ENCODE data around the gene RFTN1.

RFTN1 gene

DNA sequence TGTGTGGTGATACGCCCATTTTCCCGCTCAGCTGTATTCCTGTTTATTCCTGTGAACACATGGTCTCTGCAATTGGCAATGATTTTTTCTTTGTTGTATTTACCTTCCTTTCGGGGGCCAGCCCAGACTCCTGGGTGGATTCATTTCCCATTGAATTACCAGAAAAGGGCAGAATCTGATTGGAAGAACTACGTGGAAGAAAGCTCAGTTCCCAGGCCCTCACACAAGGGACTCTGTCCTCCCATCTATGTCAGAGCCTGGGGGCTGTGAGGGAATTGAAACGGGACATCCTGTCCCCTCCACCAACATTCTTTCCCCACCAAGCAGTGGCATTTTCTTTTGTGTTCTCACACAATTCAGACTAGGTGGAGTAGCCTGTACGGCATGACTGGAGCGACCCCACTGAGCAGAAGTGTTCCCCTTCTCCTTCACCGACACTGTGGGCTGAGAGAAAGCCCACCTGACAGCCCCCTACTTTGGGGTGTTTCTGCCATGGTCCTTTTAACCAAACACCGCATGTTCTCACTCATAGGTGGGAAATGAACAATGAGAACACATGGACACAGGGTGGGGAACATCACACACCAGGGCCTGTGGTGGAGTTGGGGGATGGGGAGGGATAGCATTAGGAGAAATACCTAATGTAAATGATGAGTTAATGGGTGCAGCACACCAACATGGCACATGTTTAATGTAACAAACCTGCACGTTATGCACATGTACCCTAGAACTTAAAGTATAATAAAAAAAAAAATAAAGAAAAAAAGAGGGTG lies 32.1 kb upstream of the RFTN1 start:
- H3K4me1 ChIP-seq (ENCODE audit: control insufficient read depth, insufficient read depth, low read length) = peaks cover 2% of the 10 kb centered on the region
- no peaks in the 10 kb centered on the region for H3K27me3 ChIP-seq (ENCODE audit: control insufficient read depth, insufficient read depth, low read length)
- H3K9ac ChIP-seq (ENCODE audit: low read length) = no peak overlapping the region
- H3K4me3 ChIP-seq (ENCODE audit: low read length) = no peak overlapping the region
- no peak overlapping the region for H3K27ac ChIP-seq (ENCODE audit: low read depth, low read length)
- no peaks in the 10 kb centered on the region for H3K36me3 ChIP-seq (ENCODE audit: control insufficient read depth, insufficient read depth, low read length)

DNA sequence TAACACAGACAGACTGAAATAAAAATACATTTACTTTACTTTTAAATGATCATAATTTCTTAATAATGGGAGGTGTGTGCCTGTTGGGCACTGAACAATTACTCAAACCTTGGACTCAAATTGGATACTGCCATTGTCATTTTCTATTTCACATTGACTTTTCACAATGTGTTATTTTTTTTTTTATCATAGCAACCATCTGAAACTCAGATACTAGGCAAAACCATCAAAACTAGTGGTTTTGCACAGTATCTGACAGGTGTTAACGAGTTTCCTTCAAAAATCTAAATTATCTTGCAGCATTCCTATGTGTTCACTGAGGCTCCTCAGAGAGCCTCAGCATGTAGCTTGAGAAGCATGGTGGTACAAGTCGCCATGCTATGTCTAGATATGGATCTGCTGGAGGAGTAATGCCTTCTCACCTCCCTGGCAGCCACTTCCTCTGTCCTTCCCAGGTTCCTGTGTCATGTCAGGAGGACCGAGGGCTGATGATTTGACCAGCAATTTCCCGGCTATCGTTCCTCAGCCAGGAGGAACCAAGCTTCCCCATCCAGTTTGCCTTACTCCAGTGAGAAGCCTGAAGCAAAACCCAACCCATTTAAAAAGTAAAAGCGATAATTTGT lies 29.9 kb upstream of the RFTN1 start:
- H3K27me3 ChIP-seq (ENCODE audit: control insufficient read depth, insufficient read depth, low read length) = no peaks in the 10 kb centered on the region
- no peak overlapping the region for H3K27ac ChIP-seq (ENCODE audit: low read depth, low read length)

GRCh38 chr3:16538507-16538906 lies 25.0 kb upstream of the RFTN1 start:
- Histone ChIP-seq H3K36me3 (ENCODE audit: control insufficient read depth, insufficient read depth, low read length) (no peaks in the 10 kb centered on the region), H3K27ac (ENCODE audit: low read depth, low read length) (no peak overlapping the region), H3K27me3 (ENCODE audit: control insufficient read depth, insufficient read depth, low read length) (no peaks in the 10 kb centered on the region), H3K9ac (ENCODE audit: low read length) (no peak overlapping the region), H3K4me3 (ENCODE audit: low read length) (no peak overlapping the region), H3K4me1 (ENCODE audit: control insufficient read depth, insufficient read depth, low read length) (no peaks in the 10 kb centered on the region)

More for the DNA sequence above, 29.9 kb upstream of the RFTN1 start:
- H3K4me1 ChIP-seq (ENCODE audit: control insufficient read depth, insufficient read depth, low read length) = no peaks in the 10 kb centered on the region
- no peak overlapping the region for H3K9ac ChIP-seq (ENCODE audit: low read length)
- H3K36me3 ChIP-seq (ENCODE audit: control insufficient read depth, insufficient read depth, low read length) = no peaks in the 10 kb centered on the region
- H3K4me3 ChIP-seq (ENCODE audit: low read length) = no peak overlapping the region

DNA sequence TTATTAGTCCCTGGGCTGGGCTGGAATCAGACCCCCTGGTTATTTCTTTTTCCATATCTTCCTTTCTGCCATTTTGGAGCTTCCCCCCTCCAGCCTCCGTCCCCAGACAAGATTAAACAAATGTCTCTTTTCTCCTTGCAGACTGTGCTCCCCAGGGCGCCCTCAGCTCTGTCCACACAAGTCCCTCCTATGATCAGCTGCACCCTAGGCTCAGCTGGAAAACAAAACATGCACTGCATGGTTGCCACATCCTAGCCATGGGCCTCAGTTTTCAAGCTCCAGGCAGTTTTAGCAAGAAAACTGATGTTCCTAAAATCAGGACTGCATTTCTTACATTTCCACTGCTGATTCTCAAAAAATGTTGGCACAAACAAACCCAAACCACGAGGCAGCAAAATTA lies 23.5 kb upstream of the RFTN1 start:
- no peaks in the 10 kb centered on the region for H3K4me1 ChIP-seq (ENCODE audit: control insufficient read depth, insufficient read depth, low read length)
- H3K27ac ChIP-seq (ENCODE audit: low read depth, low read length) = no peak overlapping the region
- H3K9ac ChIP-seq (ENCODE audit: low read length) = no peak overlapping the region
- H3K4me3 ChIP-seq (ENCODE audit: low read length) = no peak overlapping the region
- H3K36me3 ChIP-seq (ENCODE audit: control insufficient read depth, insufficient read depth, low read length) = no peaks in the 10 kb centered on the region
- no peaks in the 10 kb centered on the region for H3K27me3 ChIP-seq (ENCODE audit: control insufficient read depth, insufficient read depth, low read length)

- no peak overlapping the region for H3K4me3 ChIP-seq (ENCODE audit: low read length)
- no peak overlapping the region for H3K9ac ChIP-seq (ENCODE audit: low read length)
- no peaks in the 10 kb centered on the region for H3K27me3 ChIP-seq (ENCODE audit: control insufficient read depth, insufficient read depth, low read length)
- no peaks in the 10 kb centered on the region for H3K36me3 ChIP-seq (ENCODE audit: control insufficient read depth, insufficient read depth, low read length)
- H3K27ac ChIP-seq (ENCODE audit: low read depth, low read length) = no peak overlapping the region
- H3K4me1 ChIP-seq (ENCODE audit: control insufficient read depth, insufficient read depth, low read length) = no peaks in the 10 kb centered on the region
Observed at GRCh38 chr3:16536344-16536663, 22.8 kb upstream of the RFTN1 start.

DNA sequence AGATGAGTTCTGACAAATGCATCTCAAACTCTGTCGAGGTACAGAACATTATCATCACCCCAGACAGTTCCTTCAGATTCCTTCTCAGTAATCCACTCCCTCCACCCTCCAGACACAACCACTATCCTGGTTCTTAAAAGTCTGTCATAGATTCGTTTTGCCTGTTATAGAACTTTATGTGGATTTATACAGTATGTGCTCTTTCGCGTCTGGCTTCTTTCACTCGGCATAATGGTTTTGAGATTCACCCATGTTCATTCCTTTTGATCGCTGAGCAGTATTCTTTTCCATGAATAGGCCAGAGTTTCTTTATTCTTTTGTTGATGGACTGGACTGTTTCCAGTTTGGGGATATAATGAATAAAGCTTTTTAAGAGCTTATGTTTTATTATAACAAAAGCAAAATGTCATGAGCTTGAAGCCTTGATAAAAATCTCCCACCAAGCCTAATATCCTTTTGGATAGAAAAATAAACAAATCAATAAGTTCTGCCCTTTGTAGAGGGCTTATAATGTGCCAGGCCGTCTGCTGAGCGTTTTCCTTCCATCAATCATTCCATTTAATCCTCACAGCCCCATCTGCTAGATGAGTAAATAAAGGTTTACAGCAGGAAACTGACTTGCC lies 21.3 kb upstream of the RFTN1 start:
- Histone ChIP-seq H3K9ac (ENCODE audit: low read length) (no peak overlapping the region), H3K27me3 (ENCODE audit: control insufficient read depth, insufficient read depth, low read length) (no peaks in the 10 kb centered on the region), H3K4me3 (ENCODE audit: low read length) (no peak overlapping the region), H3K27ac (ENCODE audit: low read depth, low read length) (no peak overlapping the region), H3K36me3 (ENCODE audit: control insufficient read depth, insufficient read depth, low read length) (no peaks in the 10 kb centered on the region), H3K4me1 (ENCODE audit: control insufficient read depth, insufficient read depth, low read length) (no peaks in the 10 kb centered on the region)

GRCh38 chr3:16533928-16534574 lies 20.6 kb upstream of the RFTN1 start:
- no peaks in the 10 kb centered on the region for H3K36me3 ChIP-seq (ENCODE audit: control insufficient read depth, insufficient read depth, low read length)
- H3K27ac ChIP-seq (ENCODE audit: low read depth, low read length) = no peak overlapping the region
- no peaks in the 10 kb centered on the region for H3K27me3 ChIP-seq (ENCODE audit: control insufficient read depth, insufficient read depth, low read length)
- H3K4me1 ChIP-seq (ENCODE audit: control insufficient read depth, insufficient read depth, low read length) = no peaks in the 10 kb centered on the region
- no peak overlapping the region for H3K4me3 ChIP-seq (ENCODE audit: low read length)
- H3K9ac ChIP-seq (ENCODE audit: low read length) = no peak overlapping the region

DNA sequence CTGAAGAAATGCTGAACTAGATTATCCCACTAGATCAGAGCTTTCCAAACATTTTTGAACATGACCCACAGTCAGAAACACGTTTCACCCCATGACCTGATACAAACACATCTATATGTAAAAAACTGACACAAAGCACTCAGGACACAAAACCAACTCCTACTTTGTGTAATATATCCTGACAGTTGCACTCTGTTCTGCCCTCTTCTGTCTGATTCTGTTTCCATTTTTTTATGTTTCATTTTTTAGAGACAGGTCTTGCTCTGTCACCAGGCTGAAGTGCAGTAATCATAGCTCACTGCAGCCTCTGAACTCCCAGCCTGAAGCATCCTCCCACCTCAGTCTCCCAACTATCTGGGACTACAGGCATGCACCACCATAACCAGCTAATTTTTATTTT lies 15.8 kb upstream of the RFTN1 start:
- H3K9ac ChIP-seq (ENCODE audit: low read length) = no peak overlapping the region
- H3K27ac ChIP-seq (ENCODE audit: low read depth, low read length) = no peak overlapping the region
- H3K4me3 ChIP-seq (ENCODE audit: low read length) = no peak overlapping the region
- no peaks in the 10 kb centered on the region for H3K36me3 ChIP-seq (ENCODE audit: control insufficient read depth, insufficient read depth, low read length)
- no peaks in the 10 kb centered on the region for H3K4me1 ChIP-seq (ENCODE audit: control insufficient read depth, insufficient read depth, low read length)
- H3K27me3 ChIP-seq (ENCODE audit: control insufficient read depth, insufficient read depth, low read length) = no peaks in the 10 kb centered on the region

DNA sequence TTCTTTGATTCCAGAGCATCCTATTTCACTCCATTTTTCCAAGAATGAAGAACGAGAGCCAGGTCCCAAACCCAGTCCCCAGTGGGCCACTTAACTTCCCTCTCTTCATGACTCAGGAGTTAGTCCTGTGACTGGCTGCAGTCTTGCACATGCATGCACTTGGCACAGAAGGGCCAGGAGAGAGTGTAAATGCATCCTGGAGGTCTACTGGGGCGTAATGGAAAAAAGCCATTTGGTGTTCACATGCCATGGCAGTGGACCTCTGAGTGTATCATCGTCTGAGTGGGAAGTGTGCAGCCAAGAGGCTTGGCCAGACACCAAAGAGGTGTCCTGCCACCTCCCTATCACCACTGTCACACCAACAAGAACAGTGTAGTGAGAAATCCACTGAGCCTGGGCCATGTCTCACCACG lies 15.1 kb upstream of the RFTN1 start:
- Histone ChIP-seq H3K9ac (ENCODE audit: low read length) (no peak overlapping the region), H3K27ac (ENCODE audit: low read depth, low read length) (no peak overlapping the region), H3K4me3 (ENCODE audit: low read length) (no peak overlapping the region), H3K36me3 (ENCODE audit: control insufficient read depth, insufficient read depth, low read length) (no peaks in the 10 kb centered on the region), H3K4me1 (ENCODE audit: control insufficient read depth, insufficient read depth, low read length) (no peaks in the 10 kb centered on the region), H3K27me3 (ENCODE audit: control insufficient read depth, insufficient read depth, low read length) (no peaks in the 10 kb centered on the region)

- H3K4me1 ChIP-seq (ENCODE audit: control insufficient read depth, insufficient read depth, low read length) = no peaks in the 10 kb centered on the region
- no peaks in the 10 kb centered on the region for H3K36me3 ChIP-seq (ENCODE audit: control insufficient read depth, insufficient read depth, low read length)
- no peak overlapping the region for H3K9ac ChIP-seq (ENCODE audit: low read length)
- H3K4me3 ChIP-seq (ENCODE audit: low read length) = no peak overlapping the region
- H3K27me3 ChIP-seq (ENCODE audit: control insufficient read depth, insufficient read depth, low read length) = no peaks in the 10 kb centered on the region
- no peak overlapping the region for H3K27ac ChIP-seq (ENCODE audit: low read depth, low read length)
Observed at GRCh38 chr3:16528106-16528505, 14.6 kb upstream of the RFTN1 start.

DNA sequence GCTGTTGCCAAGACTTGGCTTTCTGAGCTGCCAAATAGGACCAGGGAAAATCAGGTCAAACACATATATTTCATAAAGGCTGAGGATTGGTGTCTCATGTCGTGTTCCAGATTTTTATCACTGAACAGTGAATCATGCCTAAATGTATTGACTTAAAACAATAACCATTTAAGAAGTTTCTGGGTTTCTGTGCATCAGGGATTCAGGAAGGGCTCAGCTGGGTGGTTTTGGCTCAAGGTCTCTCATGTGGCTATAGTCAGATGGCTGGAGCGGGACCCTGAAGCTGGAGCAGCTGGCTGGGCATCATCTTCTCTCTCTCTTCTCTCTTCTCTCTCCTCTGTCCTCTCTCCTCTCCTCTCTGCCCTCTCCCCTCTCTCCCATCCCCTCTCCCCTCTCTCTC lies 10.7 kb upstream of the RFTN1 start:
- H3K36me3 ChIP-seq (ENCODE audit: control insufficient read depth, insufficient read depth, low read length) = no peaks in the 10 kb centered on the region
- no peaks in the 10 kb centered on the region for H3K4me1 ChIP-seq (ENCODE audit: control insufficient read depth, insufficient read depth, low read length)
- no peaks in the 10 kb centered on the region for H3K27me3 ChIP-seq (ENCODE audit: control insufficient read depth, insufficient read depth, low read length)
- no peak overlapping the region for H3K9ac ChIP-seq (ENCODE audit: low read length)
- H3K4me3 ChIP-seq (ENCODE audit: low read length) = no peak overlapping the region
- no peak overlapping the region for H3K27ac ChIP-seq (ENCODE audit: low read depth, low read length)

GRCh38 chr3:16523778-16524177 lies 10.3 kb upstream of the RFTN1 start:
- Histone ChIP-seq H3K4me3 (ENCODE audit: low read length) (no peak overlapping the region), H3K4me1 (ENCODE audit: control insufficient read depth, insufficient read depth, low read length) (no peaks in the 10 kb centered on the region), H3K27me3 (ENCODE audit: control insufficient read depth, insufficient read depth, low read length) (no peaks in the 10 kb centered on the region), H3K36me3 (ENCODE audit: control insufficient read depth, insufficient read depth, low read length) (no peaks in the 10 kb centered on the region), H3K27ac (ENCODE audit: low read depth, low read length) (no peak overlapping the region), H3K9ac (ENCODE audit: low read length) (no peak overlapping the region)

Data from rectal smooth muscle tissue (tissue), 1 donor.